Left lung (tissue), 10 donors: ENCODE results near the gene VILL. TPM values are rescaled to one million over a fixed set of nuclear protein-coding genes. Genes with fewer than 3 reads are reported as not detected.

Experiments
- ATAC-seq: fragments of 200-7000 bp; cut with Tn5 transposase; one replicate; pipeline ENCODE4 v1.9.1; 2020; ENCODE audit warnings: moderate library complexity
- DNase-seq, 4 donors: peaks; one replicate each; pipeline ENCODE4 v3.0.0-alpha.2; 2013 to 2020
- H3K27ac ChIP-seq, 2 donors: fragments of 200-600 bp; sonication (generic) in 1 of 2; one replicate each; pipeline versions ENCODE4 v1.5.0 to v1.8.0; 2020 to 2021
- H3K27me3 ChIP-seq, 2 donors: fragments of 200-600 bp; sonication (generic) in 1 of 2; one replicate each; pipeline versions ENCODE4 v1.5.0 to v1.8.0; 2020 to 2021
- H3K36me3 ChIP-seq, 2 donors: fragments of 200-600 bp; sonication (generic) in 1 of 2; one replicate each; pipeline versions ENCODE4 v1.5.0 to v1.8.0; 2020 to 2021
- H3K4me1 ChIP-seq, 2 donors: fragments of 200-600 bp; one replicate each; pipeline ENCODE4 v1.8.0; 2021
- H3K4me3 ChIP-seq, 2 donors: fragments of 200-600 bp; sonication (generic) in 1 of 2; one replicate each; pipeline versions ENCODE4 v1.5.0 to v1.8.0; 2020 to 2021; ENCODE audit warnings: mild to moderate bottlenecking in 1 of 2
- H3K9me3 ChIP-seq, 2 donors: fragments of 200-600 bp; sonication (generic) in 1 of 2; one replicate each; pipeline versions ENCODE4 v1.5.0 to v1.8.0; 2020 to 2021
- CTCF ChIP-seq, 2 donors: fragments of 200-600 bp; sonication (generic) in 1 of 2; IDR thresholded peaks; one replicate each; pipeline versions ENCODE4 v1.5.0 to v1.8.0; 2021; ENCODE audit warnings: antibody characterized with exemption in 2 of 2
- intact Hi-C, 2 donors: fragments of 100-400 bp; cut with DNase I; formaldehyde crosslinking; loops; one replicate each; pipeline versions ENCODE4 v1.11.2 to v1.14.2; 2022
- polyA plus RNA-seq, 6 donors: library from polyadenylated mRNA; unstranded; fragments of 120-200 nt; gene quantifications; one replicate each; pipeline ENCODE4 v1.2.1, GENCODE V29; 2013; ENCODE audit not compliant: insufficient read length in 6 of 6
- total RNA-seq, 2 donors: library from RNA; stranded (reverse); fragmentation: NEBNext Ultra II Directional; extraction: Animal tissue kit (Norgen Biotek cat#: 25700); gene quantifications; one replicate each; pipeline ENCODE4 v1.2.1, GENCODE V29; 2021
- donor health status: DM: no; HTN: yes; CAD: no.
- donor health status: DM: no; HTN: no; CAD: no.

The VILL gene
- total and polyA plus RNA-seq, 8 donors: 19.5 to 36.9 (median 25.1) TPM

DNA sequence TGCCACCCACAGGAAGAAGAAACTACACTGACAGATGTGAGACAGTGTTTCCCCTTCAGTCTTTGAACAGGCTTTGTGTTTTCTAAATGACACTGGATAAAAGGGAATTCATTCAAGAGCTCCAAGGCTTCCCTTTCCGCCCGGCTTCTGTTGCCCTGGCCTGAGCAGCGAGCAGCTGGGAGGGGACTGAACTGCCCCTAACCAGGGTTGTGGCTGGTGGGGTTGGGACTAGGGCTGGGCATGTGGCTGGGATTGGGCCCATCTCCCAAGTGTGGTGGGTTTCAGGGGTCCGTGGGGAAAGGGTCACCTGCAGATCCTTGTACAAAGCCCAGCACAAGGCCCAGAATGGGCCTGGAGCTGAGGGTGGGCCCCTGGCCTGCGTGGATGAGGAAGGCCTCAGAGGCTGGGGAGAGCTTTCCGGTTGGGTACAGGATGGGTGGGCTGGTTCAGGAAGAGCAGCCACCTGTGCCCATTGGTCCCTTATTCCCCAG lies 10.4 kb downstream of the VILL start:
- no peak for ATAC-seq
- DNase-seq: peak in 1 of 4 donors; percentile 29
- no peak overlapping the region for H3K27ac ChIP-seq
- H3K9me3 ChIP-seq: no peaks in the 10 kb centered on the region
- H3K27me3 ChIP-seq: no peaks in the 10 kb centered on the region
- no peak for TF ChIP-seq CTCF (IDR thresholded peaks at IDR 0.05)
- intact Hi-C loops: no loop called here
- peaks cover 13 to 52% of the 10 kb centered on the region in 2 donors for H3K4me1 ChIP-seq
- peaks cover 0 to 48% of the 10 kb centered on the region in 2 donors for H3K36me3 ChIP-seq
- H3K4me3 ChIP-seq: no peak overlapping the region

GRCh38 chr3:38001456-38002081 lies 11.0 kb downstream of the VILL start:
- H3K27me3 ChIP-seq: no peaks in the 10 kb centered on the region
- H3K4me1 ChIP-seq: peaks cover 13 to 47% of the 10 kb centered on the region in 2 donors
- H3K9me3 ChIP-seq: no peaks in the 10 kb centered on the region
- no peak overlapping the region for H3K27ac ChIP-seq
- TF ChIP-seq CTCF (IDR thresholded peaks at IDR 0.05): no peak
- intact Hi-C loops: no loop called here
- H3K36me3 ChIP-seq: peaks cover 0 to 53% of the 10 kb centered on the region in 2 donors
- no peak overlapping the region for H3K4me3 ChIP-seq
- ATAC-seq (no peak), DNase-seq (peak in 1 of 4 donors; percentile 32)

DNA sequence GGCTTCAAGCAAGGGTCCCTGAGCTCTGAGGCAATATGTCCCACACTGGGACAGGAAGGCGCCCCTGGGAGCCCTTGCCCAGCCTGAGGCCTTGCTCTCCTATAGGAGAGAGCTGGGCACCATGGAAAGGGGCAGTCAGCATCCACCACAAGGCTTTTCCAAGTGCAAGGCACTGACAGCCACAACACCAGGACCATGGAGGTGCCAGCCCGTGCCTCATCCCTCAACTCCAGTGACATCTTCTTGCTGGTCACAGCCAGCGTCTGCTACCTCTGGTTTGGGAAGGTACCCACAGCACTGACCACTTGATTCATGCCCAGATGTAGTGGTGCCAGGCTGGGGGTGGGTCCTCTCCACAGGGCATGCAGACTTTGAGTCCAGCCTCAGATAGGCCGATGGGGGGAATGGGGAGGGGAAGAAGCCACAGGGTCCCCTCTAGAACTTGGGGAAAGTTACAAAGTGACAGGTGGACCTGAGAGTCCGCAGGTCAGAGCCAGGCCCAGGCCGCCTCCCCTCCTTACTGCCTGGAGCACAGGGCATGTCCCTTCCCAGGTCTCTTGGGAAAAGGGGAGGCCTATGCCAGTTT lies 11.8 kb downstream of the VILL start:
- Histone ChIP-seq H3K27me3 (no peaks in the 10 kb centered on the region), H3K4me3 (no peak overlapping the region), H3K27ac (no peak overlapping the region), H3K9me3 (no peaks in the 10 kb centered on the region), H3K36me3 (peaks cover 0 to 58% of the 10 kb centered on the region in 2 donors), H3K4me1 (peaks cover 13 to 39% of the 10 kb centered on the region in 2 donors)
- DNase-seq: peak in 1 of 4 donors; percentile 26
- intact Hi-C loops: no loop called here
- no peak for TF ChIP-seq CTCF (IDR thresholded peaks at IDR 0.05)
- no peak for ATAC-seq

GRCh38 chr3:38002940-38003339 lies 12.4 kb downstream of the VILL start:
- ATAC-seq: no peak
- H3K27ac ChIP-seq: no peak overlapping the region
- H3K4me1 ChIP-seq: peaks cover 13 to 33% of the 10 kb centered on the region in 2 donors
- peak in 1 of 4 donors; percentile 31 for DNase-seq
- TF ChIP-seq CTCF (IDR thresholded peaks at IDR 0.05): no peak
- no peaks in the 10 kb centered on the region for H3K27me3 ChIP-seq
- H3K9me3 ChIP-seq: no peaks in the 10 kb centered on the region
- H3K36me3 ChIP-seq: peaks cover 0 to 58% of the 10 kb centered on the region in 2 donors
- H3K4me3 ChIP-seq: no peak overlapping the region
- intact Hi-C loops: no loop called here

GRCh38 chr3:38003371-38003816 lies 12.8 kb downstream of the VILL start:
- peaks cover 0 to 62% of the 10 kb centered on the region in 2 donors for H3K36me3 ChIP-seq
- DNase-seq (peak in 3 of 4 donors; percentile 44 to 91 (median 68)), ATAC-seq (peak; percentile 56)
- H3K9me3 ChIP-seq: no peaks in the 10 kb centered on the region
- no peaks in the 10 kb centered on the region for H3K27me3 ChIP-seq
- TF ChIP-seq CTCF (IDR thresholded peaks at IDR 0.05): peak; percentile 74 to 86
- intact Hi-C loops: no loop called here
- H3K27ac ChIP-seq: peak overlapping the region in 1 of 2 donors; percentile 50
- H3K4me3 ChIP-seq: no peak overlapping the region
- peaks cover 8 to 29% of the 10 kb centered on the region in 2 donors for H3K4me1 ChIP-seq
